ENCODE measurements around the gene UIMC1.

- TF ChIP-seq CTCF (conservative IDR thresholded peaks at IDR 0.05; ENCODE audit: low read length) (no peak), EZH2phosphoT487 (IDR thresholded peaks at IDR 0.05; ENCODE audit: borderline replicate concordance, low read depth, low read length) (no peak)
Measured at GRCh38 chr5:176986280-176986679, 20.3 kb downstream of the UIMC1 start.
